Effector CD4-positive, alpha-beta T cell (primary cell): ENCODE data around the gene MEX3C.

Experiments used
- DNase-seq: peaks from one replicate; pipeline ENCODE4 v3.0.0-alpha.2; 2020

The MEX3C gene

DNA sequence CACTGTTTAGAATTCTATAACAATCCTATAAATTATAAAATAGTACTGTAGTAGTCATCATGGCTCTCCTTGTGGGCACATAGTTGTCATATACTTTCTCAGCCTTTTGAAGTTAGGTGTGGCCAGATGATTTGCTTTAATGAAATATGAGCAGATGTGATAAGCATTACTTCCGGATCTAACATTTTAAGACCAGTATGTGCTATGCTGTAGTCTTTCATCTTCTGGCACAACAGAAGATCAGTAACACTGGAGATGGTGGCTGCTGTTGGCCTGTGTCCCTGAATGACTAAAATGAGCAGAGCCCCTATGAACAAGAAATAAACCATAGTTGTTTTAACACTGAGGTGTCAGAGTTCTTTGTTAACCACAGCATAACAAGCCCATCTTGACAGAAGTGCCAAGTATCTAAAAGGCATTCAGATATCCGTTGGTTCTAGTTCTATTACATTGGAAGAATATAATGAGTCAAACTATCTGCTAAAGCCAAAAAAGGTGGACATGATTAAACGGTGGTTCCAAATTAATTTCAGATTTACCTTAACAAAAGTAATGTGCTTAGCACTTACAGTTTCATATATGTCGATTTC, 6.3 kb downstream of the MEX3C start:
- DNase-seq, result peak; percentile 21

DNA sequence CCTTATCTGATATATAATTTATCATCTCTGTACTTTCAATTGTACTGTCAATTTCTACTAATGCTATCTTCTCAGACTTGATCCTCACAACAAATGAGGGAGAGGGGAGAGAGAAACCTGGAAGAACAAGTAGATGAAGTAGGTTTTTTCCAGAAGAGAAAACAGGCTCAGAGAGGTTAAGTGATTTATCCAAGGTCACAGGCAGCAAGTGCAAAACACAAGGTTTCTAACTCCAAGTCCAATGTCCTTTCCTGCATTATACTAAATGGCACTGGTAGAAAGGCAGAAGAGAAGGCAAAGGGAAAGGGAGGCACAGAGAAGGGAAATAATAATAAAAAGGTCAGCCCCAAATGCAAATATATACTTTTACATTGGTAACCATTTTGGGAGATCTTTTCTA, 7.5 kb downstream of the MEX3C start:
- DNase-seq, result no peak

DNA sequence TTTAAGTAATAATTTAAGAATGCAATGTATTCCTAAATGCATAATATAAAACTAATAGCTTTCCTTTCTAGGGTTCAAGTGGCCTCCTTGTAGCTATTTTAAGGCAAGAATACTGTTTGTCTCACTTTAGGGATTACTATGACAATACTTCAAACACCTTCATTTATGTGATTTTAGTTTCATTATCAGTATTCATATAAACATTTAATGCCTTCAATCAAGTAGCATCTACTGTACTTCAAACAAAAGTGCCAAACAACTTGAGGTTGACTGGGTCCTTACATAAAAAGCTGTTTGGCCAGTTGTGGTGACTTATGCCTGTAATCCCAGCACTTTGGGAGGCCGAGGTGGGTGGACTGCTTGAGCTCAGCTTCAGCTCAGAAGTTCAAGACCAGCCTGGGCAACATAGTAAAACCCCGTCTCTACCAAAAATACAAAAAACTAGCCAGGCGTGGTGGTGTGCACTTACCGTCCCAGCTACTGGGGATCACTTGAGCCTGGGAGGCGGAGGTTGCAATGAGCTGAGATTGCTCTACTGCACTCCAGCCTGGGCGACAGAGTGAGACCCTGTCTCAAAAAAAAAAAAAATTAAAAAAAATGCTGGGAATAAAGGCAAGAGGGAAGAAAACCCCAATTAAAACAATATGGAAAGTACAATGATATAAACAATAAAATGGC, 9.3 kb downstream of the MEX3C start:
- no peak for DNase-seq

DNA sequence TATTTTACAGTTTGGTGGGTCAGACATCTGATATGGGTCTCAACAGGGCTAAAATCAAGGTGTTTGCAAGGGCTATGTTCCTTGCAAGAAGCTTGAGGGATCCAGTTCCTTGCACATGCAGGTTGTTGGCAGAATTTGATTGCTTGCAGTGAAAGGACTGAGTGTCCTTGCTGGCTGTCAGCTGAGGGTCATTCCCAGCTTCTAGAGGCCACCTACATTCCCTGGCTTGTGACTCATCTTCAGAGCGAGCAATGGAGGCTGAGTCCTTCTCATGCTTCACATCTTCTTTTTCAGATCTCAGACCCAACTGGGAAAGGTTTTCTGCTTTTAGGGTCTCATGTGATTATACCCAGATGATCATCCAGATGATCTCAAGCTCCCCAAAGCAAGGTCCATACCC, 12.4 kb downstream of the MEX3C start:
- no peak for DNase-seq

DNA sequence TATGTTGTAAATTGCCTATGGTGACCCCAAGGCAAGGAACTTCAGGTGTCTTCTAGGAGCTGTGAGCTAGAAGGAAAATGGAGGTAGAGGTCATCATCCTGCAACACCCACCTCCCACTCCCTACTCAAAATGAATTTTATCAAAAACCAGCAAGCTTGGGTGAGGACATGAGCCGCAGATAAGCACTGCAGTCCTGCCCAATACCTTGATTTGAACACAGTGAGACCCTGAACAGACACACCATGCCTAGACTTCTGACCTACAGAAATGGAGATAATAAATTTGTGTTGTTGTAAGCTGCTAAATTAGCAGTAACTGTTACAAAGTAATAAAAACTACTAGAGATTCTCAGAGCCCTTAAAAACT, 13.4 kb downstream of the MEX3C start:
- no peak for DNase-seq

DNA sequence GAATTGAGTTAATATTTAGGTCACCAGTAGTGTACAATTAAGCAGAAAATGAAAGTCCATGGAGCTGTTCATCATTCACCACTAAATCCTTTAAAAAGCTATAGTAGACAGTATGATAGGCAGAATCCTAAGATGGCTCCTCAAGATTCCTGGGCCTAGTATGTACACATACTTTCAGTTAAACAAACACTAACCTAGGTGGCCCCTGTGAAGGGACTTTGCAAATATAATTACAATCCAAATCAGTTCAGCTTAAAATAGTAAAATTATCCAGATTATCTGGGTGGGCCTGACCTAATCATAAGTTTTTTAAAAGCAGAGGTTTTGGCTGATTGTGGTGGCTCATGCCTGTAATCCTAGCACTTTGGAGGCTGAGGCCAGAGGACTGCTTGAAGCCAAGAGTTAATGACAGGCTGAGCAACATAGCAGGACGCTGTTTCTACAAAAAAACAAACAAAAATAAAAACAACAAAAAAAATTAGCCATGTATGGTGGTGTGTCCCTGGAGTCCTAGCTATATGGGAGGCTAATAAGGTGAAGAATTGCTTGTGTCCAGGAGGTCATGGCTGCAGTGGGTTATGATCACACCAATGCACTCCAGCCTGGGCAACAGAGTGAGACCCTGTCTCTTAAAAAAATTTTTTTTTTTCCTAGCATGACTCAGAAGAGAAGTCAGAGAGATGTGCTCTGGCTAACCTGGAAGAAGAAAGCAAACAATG, 13.9 kb downstream of the MEX3C start:
- DNase-seq, result no peak

DNA sequence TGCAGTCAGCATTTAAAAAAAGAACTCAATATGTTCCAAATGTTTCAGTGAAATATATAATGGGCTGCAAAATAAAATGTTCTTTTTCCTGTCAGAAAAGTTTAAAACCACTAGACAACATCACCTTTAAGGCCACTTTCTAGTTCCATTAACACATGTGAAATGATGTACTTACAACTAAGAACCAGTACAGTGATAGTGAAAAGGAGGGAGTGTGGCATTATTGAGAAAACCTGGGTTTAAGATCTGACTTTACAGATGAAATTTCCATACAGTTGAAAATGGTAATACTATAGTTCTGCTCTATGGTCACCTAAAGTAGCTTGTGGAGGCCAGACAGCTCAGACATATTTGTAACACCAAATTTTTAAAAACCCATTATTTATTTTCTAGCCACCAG, 14.7 kb downstream of the MEX3C start:
- DNase-seq, result no peak

DNA sequence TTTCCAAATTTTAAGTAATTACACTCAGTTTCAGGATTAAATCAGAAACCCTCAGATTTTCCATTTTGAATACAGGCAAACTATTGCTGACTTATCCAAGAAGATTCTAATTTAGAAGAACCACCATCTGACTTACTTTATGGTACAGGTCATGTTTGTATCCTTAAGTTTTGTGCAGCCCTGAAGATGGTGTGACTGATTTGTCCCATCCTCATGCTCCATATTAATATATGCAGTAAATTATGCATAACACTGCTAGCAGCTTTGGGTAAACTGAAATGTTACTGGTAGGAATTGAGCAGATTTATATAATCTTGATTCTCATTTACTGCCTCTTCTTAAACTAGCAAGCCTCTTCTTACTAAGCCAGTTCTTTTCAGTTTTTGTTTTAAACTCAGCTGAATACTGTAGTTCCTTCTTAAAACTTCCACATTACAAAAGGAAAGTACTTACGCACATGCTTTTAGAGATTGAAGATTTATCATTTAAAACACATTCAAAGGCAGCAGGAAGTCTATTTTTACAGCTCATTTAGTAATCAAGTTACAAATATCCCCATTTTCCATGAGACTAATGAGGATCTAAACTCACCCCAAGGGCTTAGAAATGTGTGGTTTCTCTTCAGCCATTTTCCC, 25.7 kb downstream of the MEX3C start:
- no peak for DNase-seq

DNA sequence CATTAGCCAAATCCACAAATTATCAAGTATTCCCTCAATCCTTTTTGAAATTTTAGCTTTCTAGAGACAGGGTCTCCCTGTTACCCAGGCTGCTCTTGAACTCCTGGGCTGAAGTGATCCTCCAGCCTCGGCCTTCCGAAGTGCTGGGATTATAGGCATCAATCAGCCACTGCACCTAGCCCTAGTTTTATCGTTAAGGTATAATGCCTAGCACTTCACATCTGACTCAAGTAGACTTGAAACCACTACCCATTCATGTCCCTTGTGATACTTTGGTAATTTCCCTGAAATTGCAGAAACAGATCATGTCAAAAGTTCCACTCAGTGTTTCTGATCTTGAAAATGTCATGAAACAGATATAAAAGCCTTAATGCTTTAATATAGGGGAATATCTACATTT, 26.3 kb downstream of the MEX3C start:
- no peak for DNase-seq

DNA sequence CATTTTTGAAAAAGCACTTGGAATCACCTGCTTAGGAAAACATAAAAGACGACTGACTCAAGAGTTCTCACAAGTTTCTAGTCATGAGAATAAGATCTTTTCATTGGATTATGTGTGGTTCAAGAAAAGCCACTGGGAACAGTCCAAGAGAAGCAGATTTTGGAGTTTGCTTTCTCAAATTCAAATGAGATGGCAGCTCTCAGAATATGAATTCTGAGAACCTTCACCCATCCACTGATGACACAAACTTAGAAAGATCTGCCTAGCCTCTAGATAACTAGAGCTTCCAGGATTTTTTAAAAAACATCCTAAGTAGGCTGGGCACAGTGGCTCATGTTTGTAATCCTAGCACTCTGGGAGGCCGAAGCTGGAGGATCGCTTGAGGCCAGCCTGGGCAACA, 26.8 kb downstream of the MEX3C start:
- no peak for DNase-seq

DNA sequence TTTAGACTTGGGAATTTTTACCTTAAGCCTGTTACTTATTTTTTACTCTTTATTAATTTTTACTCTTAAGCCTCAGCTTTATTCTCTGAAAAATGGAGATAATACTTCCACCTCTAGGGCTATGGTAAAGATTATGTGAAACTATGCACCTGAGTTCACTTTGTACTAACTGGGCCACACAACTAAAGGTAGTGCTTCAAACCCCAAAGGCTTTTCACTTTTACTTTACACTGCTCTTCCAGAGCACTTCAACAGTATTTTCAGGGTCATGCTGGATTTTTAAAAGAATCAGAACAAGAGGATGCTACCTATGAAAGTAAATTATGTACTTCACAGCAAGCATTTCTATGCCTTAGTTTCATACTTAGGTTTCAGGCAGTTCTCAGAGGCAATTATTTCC, 27.8 kb downstream of the MEX3C start:
- no peak for DNase-seq

DNA sequence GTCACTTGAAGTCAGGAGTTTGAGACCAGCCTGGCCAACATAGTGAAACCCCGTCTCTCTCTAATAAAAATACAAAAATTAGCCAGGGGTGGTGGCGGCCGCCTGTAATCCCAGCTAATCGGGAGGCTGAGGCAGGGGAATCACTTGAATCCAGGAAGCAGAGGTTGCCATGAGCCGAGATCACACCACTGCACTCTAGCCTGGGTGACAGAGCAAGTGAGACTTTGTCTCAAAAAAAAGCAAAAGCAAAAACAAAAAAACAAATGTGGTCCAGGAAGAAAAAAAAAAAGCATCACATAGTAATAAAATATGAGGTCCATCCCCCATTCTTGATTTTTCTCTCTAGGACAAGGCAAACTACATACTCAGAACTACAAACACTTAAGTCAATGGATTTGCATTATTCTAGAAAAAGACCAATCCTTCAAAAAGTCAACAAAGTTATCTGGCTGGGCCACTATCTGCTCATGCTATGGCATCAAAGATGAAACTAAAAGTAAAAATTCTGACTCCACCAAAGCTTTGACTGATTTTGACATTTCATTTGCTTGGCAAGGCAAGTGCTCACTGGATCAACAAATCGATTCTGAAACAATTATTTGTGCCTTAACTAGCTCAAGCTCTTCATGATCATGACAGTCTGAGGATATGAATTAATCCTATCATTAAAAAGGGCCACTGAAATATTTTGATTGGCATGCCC, 28.4 kb downstream of the MEX3C start:
- no peak for DNase-seq

DNA sequence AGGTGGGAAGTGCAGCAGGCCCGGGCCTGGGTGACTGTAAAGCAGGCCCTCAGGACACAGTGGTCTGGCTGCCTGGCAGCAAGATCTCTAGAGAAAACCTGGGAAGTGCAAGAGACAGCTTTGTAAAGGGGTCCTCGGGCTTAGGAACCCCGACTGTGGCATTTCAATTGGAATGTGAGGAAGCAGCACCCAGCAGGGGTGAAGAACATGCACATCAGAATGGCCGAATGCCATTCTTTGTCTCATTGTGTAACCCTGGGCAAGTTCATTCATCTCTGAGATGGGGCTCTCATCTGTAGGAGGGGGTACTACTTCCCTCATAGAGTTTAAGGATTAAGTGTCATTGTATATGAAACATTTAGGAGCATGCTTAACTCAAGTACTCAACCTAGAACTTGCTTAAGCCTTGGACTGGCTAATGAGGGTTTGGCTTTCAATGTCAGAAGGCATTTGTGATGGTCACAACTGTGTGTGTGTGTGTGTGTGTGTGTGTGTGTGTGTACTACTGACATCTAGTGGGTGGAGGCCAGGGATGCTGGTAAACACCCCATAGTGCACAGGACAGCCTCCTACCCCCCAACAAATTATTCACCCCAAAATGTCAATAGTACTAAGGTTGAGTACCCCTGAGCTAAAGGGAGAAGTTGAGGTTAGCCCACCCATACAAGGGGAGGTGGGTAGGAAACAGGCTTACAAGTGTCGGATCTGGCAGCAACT, 29.3 kb downstream of the MEX3C start:
- DNase-seq, result no peak

DNA sequence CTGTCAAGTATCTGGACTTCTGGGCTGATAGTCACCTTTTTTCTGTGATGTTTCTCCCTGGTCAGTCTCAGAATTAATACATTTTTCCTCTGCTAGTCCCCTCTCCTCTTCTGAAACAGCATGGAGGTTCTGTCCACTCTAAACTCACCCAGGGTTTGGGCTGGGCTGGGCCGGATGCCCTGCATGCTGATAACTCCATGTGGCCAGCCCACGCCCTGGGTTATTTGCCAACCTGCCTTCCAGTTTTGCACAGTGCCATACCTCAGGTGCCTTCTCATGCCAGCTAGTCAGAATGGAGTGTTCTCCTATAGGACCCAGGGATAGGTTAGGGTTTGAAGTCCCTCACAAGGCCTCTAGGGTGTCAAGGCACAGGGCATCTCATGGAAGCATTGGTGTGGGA, 32.2 kb downstream of the MEX3C start:
- no peak for DNase-seq

DNA sequence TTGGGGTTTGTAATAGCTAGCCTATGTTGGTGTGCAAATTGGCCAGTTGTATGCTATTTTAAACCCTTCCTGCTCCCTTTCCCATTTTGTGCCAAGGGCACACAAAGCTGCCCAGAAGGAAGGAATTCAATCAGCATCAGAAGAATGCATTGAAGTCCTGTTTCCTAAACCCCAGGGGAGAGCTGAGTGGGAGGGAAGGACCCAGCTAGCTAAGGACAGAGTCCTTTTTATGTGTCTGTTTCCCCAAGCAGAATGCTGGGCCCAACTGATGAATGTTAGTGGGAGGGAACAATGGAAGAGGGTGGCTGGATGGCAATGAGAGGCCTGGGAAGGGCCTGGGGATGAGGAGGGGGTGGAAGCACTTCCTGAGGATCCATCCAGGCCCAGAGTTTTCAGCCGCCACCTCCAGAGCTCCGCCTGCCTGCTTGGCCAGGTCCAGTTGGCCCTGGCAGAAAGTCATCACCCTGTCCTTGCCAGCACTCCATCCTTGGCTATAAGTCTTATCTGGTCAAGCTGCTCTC, 32.7 kb downstream of the MEX3C start:
- no peak for DNase-seq

DNA sequence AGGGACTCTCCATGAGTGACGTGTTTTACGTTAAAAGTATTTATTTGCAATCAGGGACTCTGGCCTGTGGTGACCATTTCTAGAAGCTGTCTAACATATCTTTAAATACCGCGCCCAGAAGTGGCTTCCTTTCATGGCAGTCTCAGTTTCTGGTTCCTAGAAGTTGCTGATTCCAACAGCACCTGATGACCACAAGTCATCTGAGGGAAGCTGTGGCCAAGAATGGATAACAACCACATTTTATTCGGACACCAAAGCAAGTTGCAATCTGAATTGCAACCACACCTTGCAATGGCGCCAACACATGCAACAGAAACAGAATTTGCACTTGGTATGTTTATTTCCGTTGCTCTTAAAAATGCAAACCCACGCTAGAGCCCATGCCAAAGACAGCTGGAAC, 33.1 kb downstream of the MEX3C start:
- no peak for DNase-seq

DNA sequence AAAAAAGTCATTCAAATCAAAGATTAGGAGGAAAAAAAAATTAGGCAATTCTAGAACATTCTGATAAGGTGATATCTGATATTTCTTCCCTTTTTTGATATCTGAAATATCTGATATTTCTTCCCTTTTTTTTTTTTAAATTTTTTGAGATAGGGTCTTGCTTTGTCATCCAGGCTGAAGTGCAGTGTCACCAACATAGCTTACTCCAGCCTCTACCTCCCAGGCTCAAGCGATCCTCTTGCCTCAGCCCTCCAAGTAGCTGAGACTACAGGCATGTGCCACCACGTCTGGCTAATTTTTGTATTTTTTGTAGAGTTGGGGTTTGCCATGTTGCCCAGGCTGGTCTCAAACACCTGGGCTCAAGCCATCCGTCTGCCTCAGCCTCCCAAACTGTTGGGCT, 33.9 kb downstream of the MEX3C start:
- DNase-seq, result no peak

DNA sequence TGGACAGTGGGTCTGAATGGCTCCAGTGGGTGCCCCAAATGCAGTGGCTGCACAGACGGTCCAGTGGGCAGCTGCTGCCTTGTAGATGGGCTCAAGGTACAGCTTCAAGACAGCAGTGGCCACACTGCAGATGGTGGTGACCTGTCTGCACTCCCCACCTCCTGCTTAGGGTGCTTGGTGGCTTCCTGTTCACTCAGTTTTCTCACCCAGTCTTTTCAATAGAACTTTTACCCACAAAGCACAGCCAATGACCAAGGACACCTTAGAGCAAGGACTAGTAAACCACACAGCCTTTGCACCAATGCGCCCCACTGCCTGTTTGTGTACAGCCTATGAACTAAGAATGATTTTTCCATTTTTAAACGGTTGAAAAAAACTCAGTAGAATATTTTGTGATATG, 34.9 kb downstream of the MEX3C start:
- no peak for DNase-seq

DNA sequence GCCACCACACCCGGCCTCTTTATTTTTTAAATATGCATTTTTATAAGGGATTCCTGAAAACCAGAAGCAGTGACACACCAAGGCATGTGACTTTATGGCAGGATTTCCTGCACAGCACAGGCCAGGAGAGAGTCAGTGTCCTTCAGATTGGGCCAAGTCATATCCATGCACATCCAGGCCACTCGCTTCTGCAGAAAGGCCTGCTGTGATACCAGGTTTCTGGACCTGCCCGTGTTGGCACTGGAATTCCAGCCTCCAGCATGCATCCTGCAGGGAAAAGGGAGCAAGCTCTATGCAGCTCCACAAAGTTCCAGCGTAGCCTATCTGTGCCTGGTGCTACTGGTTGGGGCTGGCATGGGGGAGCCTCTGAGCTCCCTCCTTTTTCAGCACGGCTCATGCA, 36.8 kb downstream of the MEX3C start:
- DNase-seq, result no peak

DNA sequence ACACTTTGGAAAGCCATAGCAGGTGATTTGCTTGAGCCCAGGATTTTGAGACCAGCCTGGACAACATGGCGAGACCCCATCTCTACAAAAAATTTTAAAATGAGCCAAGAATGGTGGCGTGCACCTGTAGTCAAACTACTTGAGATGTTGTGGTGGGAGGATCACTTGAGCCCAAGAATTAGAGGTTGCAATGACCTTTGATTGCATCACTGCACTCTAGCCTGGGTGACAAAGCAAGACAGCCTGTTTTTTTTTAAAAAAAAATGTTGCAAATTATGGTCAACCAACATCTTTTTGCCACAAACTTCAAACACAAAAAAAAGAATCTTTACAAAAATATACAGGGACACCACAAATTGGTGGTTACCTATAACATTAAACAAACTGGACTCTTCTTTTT, 40.3 kb downstream of the MEX3C start:
- no peak for DNase-seq

DNA sequence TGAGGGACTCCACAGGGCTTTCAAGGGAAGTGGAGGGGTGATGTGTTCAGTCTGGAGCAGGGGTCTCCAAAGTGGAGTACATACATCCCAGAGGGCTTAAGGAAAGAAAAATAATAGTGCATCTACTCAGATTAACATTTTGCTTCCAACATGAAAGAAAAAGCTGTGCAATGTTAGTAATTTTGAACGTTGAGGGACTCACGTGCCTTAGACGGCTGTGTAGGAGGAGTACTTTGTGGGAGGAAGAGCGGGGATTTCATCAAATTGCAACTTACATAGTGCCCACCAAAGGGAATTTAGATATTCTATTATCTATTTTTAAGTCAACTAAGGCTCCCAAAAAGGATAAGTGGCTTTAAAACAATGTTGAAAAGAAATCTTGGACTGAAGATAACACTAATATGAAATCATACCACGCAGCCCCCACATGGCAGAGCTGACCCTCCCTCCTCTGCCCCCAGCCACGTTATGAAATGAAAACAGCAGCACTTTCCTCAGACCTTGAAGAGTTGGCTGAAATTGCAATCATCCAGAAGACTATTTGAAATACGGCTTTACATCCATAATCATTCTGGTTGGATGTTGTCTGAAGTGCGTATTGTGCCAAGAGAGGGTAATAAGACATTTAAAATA, 42.9 kb downstream of the MEX3C start:
- no peak for DNase-seq
